Lung (tissue), 12 donors: ENCODE measurements around the gene BBOF1. TPM values are rescaled to one million over a fixed set of nuclear protein-coding genes. Genes with fewer than 3 reads are reported as not detected.

ENCODE experiments used
- ATAC-seq: fragments of 200-7000 bp; cut with Tn5 transposase; one replicate; pipeline ENCODE4 v1.9.1; 2020; ENCODE audit warnings: moderate number of reproducible peaks; ENCODE audit not compliant: insufficient read depth, low FRiP score
- DNase-seq, 3 donors: peaks; one replicate each; pipeline ENCODE4 v3.0.0-alpha.2; 2013 to 2017
- H3K27ac ChIP-seq, 2 donors: one replicate each; pipeline ENCODE4 v1.5.1; 2013; ENCODE audit warnings: mild to moderate bottlenecking in 2 of 2, moderate library complexity in 2 of 2, control low read depth in 1 of 2, inconsistent platforms in 1 of 2, low read depth in 1 of 2, low read length in 1 of 2
- H3K27me3 ChIP-seq, 3 donors: one replicate each; pipeline ENCODE4 v1.5.1; 2013; ENCODE audit warnings: low read length in 2 of 3; ENCODE audit not compliant: control insufficient read depth in 3 of 3, insufficient read depth in 3 of 3
- H3K36me3 ChIP-seq, 4 donors: one replicate each; pipeline ENCODE4 v1.5.1; 2013; ENCODE audit warnings: low read length in 4 of 4, mild to moderate bottlenecking in 1 of 4, moderate library complexity in 1 of 4; ENCODE audit not compliant: control insufficient read depth in 4 of 4, insufficient read depth in 4 of 4
- H3K4me1 ChIP-seq, 5 donors: one replicate each; pipeline ENCODE4 v1.5.1; 2013; ENCODE audit warnings: low read length in 5 of 5, mild to moderate bottlenecking in 2 of 5, moderate library complexity in 1 of 5; ENCODE audit not compliant: control insufficient read depth in 5 of 5, insufficient read depth in 5 of 5
- H3K4me3 ChIP-seq: one replicate; pipeline ENCODE4 v1.5.1; 2013; ENCODE audit warnings: mild to moderate bottlenecking, control low read depth, moderate library complexity
- H3K9ac ChIP-seq, 2 donors: one replicate each; pipeline ENCODE4 v1.5.1; 2013; ENCODE audit warnings: low read length in 2 of 2, control low read depth in 1 of 2; ENCODE audit not compliant: insufficient read depth in 1 of 2
- H3K9me3 ChIP-seq, 4 donors: one replicate each; pipeline ENCODE4 v1.5.1; 2013; ENCODE audit warnings: low read length in 3 of 4, mild to moderate bottlenecking in 1 of 4, moderate library complexity in 1 of 4; ENCODE audit not compliant: control insufficient read depth in 4 of 4, insufficient read depth in 3 of 4
- CTCF ChIP-seq: IDR thresholded peaks from 2 replicates; pipeline ENCODE4 v1.5.1; 2012; ENCODE audit warnings: mild to moderate bottlenecking; ENCODE audit errors: control extremely low read depth, extremely low read depth
- WGBS, 2 donors: extraction: QIAGEN DNeasy Blood & Tissue Kit; methylation state at CpG; one replicate each; pipeline ENCODE4 v1.1.7; 2013; 5-methylcytosine and 5-hydroxymethylcytosine counted together
- polyA plus RNA-seq, 2 donors: library from polyadenylated mRNA; stranded (reverse); fragments of 200-250 nt; gene quantifications; one replicate each; pipeline ENCODE4 v1.2.1, GENCODE V29; 2013
- total RNA-seq, 2 donors: library from RNA; depleted of rRNA in 1 of 2; stranded (reverse); fragments of >200 nt in 1 of 2; gene quantifications; one replicate each; pipeline ENCODE4 v1.2.1, GENCODE V29; 2014 to 2021
- donor health status: control.
- donor health status: control.
- donor health status: Bipolar disorder and iron deficiency.
- donor health status: healthy.
- donor health status: DM: yes; HTN: yes; CAD: no.

Gene BBOF1
- total and polyA plus RNA-seq, 4 donors, result 6.6 to 23.1 (median 10.4) TPM

- ATAC-seq (no peak), DNase-seq (peak in 1 of 3 donors; percentile 4)
- Histone ChIP-seq H3K4me3 (no peak overlapping the region), H3K27me3 (no peaks in the 10 kb centered on the region), H3K9me3 (no peaks in the 10 kb centered on the region), H3K9ac (peak overlapping the region in 1 of 2 donors; percentile 99), H3K36me3 (peaks cover 0 to 1% (median 0%) of the 10 kb centered on the region in 4 donors), H3K4me1 (peaks cover 0 to 19% (median 11%) of the 10 kb centered on the region in 5 donors), H3K27ac (peak overlapping the region in 1 of 2 donors; percentile 33)
- TF ChIP-seq CTCF, result no peak
- WGBS, 2 donors, result 85 to 90% methylated on average over 3 of the region's 3 CpGs
Observed at GRCh38 chr14:74083161-74083560, 64.0 kb downstream of the BBOF1 start.

- WGBS, 2 donors, result 1 to 3% methylated on average over 13 to 15 of the region's 15 CpGs
- Histone ChIP-seq H3K9me3 (no peaks in the 10 kb centered on the region), H3K4me1 (peaks cover 0 to 19% (median 11%) of the 10 kb centered on the region in 5 donors), H3K9ac (peak overlapping the region in 1 of 2 donors; percentile 99), H3K36me3 (peaks cover 0 to 2% (median 0%) of the 10 kb centered on the region in 4 donors), H3K27ac (peak overlapping the region; percentile 82 to 91), H3K4me3 (peak overlapping the region; percentile 77), H3K27me3 (no peaks in the 10 kb centered on the region)
- DNase-seq (peak in 1 of 3 donors; percentile 13), ATAC-seq (peak; percentile 7)
- TF ChIP-seq CTCF, result no peak
Observed at GRCh38 chr14:74083784-74084276, 64.7 kb downstream of the BBOF1 start.

- Histone ChIP-seq H3K36me3 (peaks cover 0 to 2% (median 0%) of the 10 kb centered on the region in 4 donors), H3K9ac (peak within 1 kb of the TSS; percentile 76 to 99), H3K4me3 (peak within 1 kb of the TSS; percentile 77), H3K27ac (peak within 1 kb of the TSS; percentile 82 to 91), H3K4me1 (peaks cover 0 to 19% (median 11%) of the 10 kb centered on the region in 5 donors), H3K9me3 (no peaks in the 10 kb centered on the region), H3K27me3 (no peaks in the 10 kb centered on the region)
- DNase-seq (peak; percentile 100), ATAC-seq (peak; percentile 96)
- 0% methylated on average over 46 of the region's 46 CpGs for WGBS, 2 donors
- no peak for TF ChIP-seq CTCF
Observed at GRCh38 chr14:74084277-74085046, 65.3 kb downstream of the BBOF1 start, which contains the start of the genes ALDH6A1 and LIN52. TSS of gene ALDH6A1 (minus strand) at chr14:74084453. CDS start at chr14:74084394, 59 bp downstream. TSS of gene LIN52 (plus strand) at chr14:74084956. CDS start at chr14:74084975, 19 bp downstream.
